ENCODE data around the gene AUTS2.

Gene AUTS2

GRCh38 chr7:69599955-69600709 is 1.9 kb downstream of the AUTS2 start:
- peak; percentile 5 for DNase-seq (ENCODE audit: low spot score)

- DNase-seq (ENCODE audit: low spot score): no peak
Observed at GRCh38 chr7:69600710-69601519, 2.6 kb downstream of the AUTS2 start.

- no peak for DNase-seq (ENCODE audit: low spot score)
Observed at GRCh38 chr7:69602522-69602921, 4.2 kb downstream of the AUTS2 start.

- DNase-seq (ENCODE audit: low spot score): no peak
Observed at GRCh38 chr7:69603351-69603750, 5.1 kb downstream of the AUTS2 start.

GRCh38 chr7:69603937-69604494 is 5.7 kb downstream of the AUTS2 start:
- DNase-seq (ENCODE audit: low spot score): no peak

GRCh38 chr7:69605070-69605469 is 6.8 kb downstream of the AUTS2 start:
- peak; percentile 10 for DNase-seq (ENCODE audit: low spot score)

- DNase-seq (ENCODE audit: low spot score): no peak
Observed at GRCh38 chr7:69605546-69605945, 7.3 kb downstream of the AUTS2 start.

GRCh38 chr7:69608049-69608448 is 9.8 kb downstream of the AUTS2 start:
- no peak for DNase-seq (ENCODE audit: low spot score)

GRCh38 chr7:69608878-69609277 is 10.6 kb downstream of the AUTS2 start:
- no peak for DNase-seq (ENCODE audit: low spot score)

GRCh38 chr7:69609541-69610373 is 11.5 kb downstream of the AUTS2 start:
- DNase-seq (ENCODE audit: low spot score): no peak

- DNase-seq (ENCODE audit: low spot score): no peak
Observed at GRCh38 chr7:69610374-69611084, 12.3 kb downstream of the AUTS2 start.

GRCh38 chr7:69612981-69613380 is 14.7 kb downstream of the AUTS2 start:
- DNase-seq (ENCODE audit: low spot score): no peak

GRCh38 chr7:69613846-69614245 is 15.6 kb downstream of the AUTS2 start:
- no peak for DNase-seq (ENCODE audit: low spot score)

GRCh38 chr7:69615685-69616084 is 17.4 kb downstream of the AUTS2 start:
- DNase-seq (ENCODE audit: low spot score): no peak

- no peak for DNase-seq (ENCODE audit: low spot score)
Observed at GRCh38 chr7:69617364-69617763, 19.1 kb downstream of the AUTS2 start.

- DNase-seq (ENCODE audit: low spot score): no peak
Observed at GRCh38 chr7:69619054-69619453, 20.8 kb downstream of the AUTS2 start.

- no peak for DNase-seq (ENCODE audit: low spot score)
Observed at GRCh38 chr7:69619635-69620034, 21.4 kb downstream of the AUTS2 start.

GRCh38 chr7:69620063-69620462 is 21.8 kb downstream of the AUTS2 start:
- DNase-seq (ENCODE audit: low spot score): no peak

GRCh38 chr7:69620650-69621049 is 22.4 kb downstream of the AUTS2 start:
- DNase-seq (ENCODE audit: low spot score): no peak

GRCh38 chr7:69622014-69622835 is 23.9 kb downstream of the AUTS2 start:
- DNase-seq (ENCODE audit: low spot score): no peak

GRCh38 chr7:69622960-69623359 is 24.7 kb downstream of the AUTS2 start:
- DNase-seq (ENCODE audit: low spot score): no peak
